Glomerular visceral epithelial cell (primary cell): ENCODE measurements around the gene ETV5.
A peak's percentile ranks its signal among the peaks of the same experiment; 100 is the strongest.
"Not testable (repeated sequence)": the region's sequence is repeated elsewhere in the genome, so short reads cannot be mapped to it uniquely, and the experiment has no call there.

Experiments used
- DNase-seq: peaks from one replicate; pipeline ENCODE4 v3.0.0-alpha.2; 2016; ENCODE audit errors: extremely low spot score

Gene ETV5

GRCh38 chr3:186067360-186068242, 41.3 kb downstream of the ETV5 start:
- DNase-seq: no peak

- no peak for DNase-seq
Measured at GRCh38 chr3:186060222-186060621, 48.7 kb downstream of the ETV5 start.

- no peak for DNase-seq
Measured at GRCh38 chr3:186059192-186059591, 49.7 kb downstream of the ETV5 start.

- no peak for DNase-seq
Measured at GRCh38 chr3:186058225-186058624, 50.7 kb downstream of the ETV5 start.

GRCh38 chr3:186057594-186057993, 51.3 kb downstream of the ETV5 start:
- no peak for DNase-seq

- no peak for DNase-seq
Measured at GRCh38 chr3:186054792-186055352, 54.0 kb downstream of the ETV5 start.

GRCh38 chr3:186053954-186054791, 54.7 kb downstream of the ETV5 start:
- no peak for DNase-seq

GRCh38 chr3:186052096-186052840, 56.6 kb downstream of the ETV5 start:
- no peak for DNase-seq

GRCh38 chr3:186049001-186049400, 59.9 kb downstream of the ETV5 start:
- DNase-seq: no peak

GRCh38 chr3:186048119-186048518, 60.8 kb downstream of the ETV5 start:
- no peak for DNase-seq

GRCh38 chr3:186046838-186047237, 62.1 kb downstream of the ETV5 start:
- DNase-seq: no peak

GRCh38 chr3:186044968-186045367, 63.9 kb downstream of the ETV5 start:
- DNase-seq: no peak

- DNase-seq: no peak
Measured at GRCh38 chr3:186044427-186044826, 64.5 kb downstream of the ETV5 start.

- DNase-seq: no peak
Measured at GRCh38 chr3:186042521-186043202, 66.2 kb downstream of the ETV5 start.

GRCh38 chr3:186042036-186042435, 66.9 kb downstream of the ETV5 start:
- DNase-seq: no peak

GRCh38 chr3:186038360-186038759, 70.5 kb downstream of the ETV5 start:
- DNase-seq: no peak

GRCh38 chr3:186035277-186035676, 73.6 kb downstream of the ETV5 start:
- no peak for DNase-seq

GRCh38 chr3:186032321-186032720, 76.6 kb downstream of the ETV5 start:
- no peak for DNase-seq

GRCh38 chr3:186025993-186026392, 82.9 kb downstream of the ETV5 start:
- DNase-seq: not testable (repeated sequence)

- DNase-seq: peak; percentile 60
Measured at GRCh38 chr3:186025161-186025560, 83.7 kb downstream of the ETV5 start.

- no peak for DNase-seq
Measured at GRCh38 chr3:186024210-186024609, 84.7 kb downstream of the ETV5 start.
